Measurements from ENCODE around the gene AWAT1.

DNA sequence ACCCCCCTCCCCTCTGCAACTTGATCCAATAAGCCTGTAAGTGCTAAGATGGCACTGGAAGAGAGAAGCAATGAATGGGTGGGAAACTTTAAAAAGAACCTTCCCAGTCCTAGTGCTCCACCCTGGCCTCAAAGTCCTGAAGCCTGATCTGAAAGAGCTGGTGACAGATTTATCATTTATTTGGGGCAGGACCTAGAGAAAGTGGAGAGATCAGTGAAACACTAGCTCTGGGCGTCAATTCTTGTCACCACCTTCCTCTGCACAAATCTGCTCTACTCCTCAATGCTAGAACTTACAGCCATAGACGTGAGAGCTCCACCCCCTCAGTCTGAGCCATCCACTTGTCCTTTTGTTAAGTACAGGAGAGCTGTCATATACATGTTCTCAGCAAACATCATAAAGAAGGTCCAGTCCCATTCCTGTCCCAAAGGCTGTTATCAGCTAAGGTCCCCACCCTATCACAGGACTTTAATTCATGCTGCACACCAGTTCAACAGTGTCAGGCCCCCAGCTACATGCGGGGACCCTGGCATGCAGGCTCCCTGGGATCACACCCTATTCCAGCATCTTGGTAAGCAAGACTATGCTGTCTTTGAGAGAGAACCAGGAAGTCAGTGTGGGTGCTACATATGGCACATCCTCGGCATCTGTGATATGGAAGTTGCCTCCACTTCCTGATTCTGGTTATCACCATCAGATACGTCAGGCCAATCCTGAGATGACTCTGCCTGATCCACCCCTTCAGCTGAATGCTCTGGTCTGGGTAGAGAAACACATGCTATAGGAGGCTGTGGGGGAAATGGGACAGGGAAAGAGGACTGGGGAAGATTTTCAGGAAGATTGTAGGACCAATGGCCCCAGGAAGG is 23.2 kb downstream of the AWAT1 start:
- TF ChIP-seq, protein P1, sequence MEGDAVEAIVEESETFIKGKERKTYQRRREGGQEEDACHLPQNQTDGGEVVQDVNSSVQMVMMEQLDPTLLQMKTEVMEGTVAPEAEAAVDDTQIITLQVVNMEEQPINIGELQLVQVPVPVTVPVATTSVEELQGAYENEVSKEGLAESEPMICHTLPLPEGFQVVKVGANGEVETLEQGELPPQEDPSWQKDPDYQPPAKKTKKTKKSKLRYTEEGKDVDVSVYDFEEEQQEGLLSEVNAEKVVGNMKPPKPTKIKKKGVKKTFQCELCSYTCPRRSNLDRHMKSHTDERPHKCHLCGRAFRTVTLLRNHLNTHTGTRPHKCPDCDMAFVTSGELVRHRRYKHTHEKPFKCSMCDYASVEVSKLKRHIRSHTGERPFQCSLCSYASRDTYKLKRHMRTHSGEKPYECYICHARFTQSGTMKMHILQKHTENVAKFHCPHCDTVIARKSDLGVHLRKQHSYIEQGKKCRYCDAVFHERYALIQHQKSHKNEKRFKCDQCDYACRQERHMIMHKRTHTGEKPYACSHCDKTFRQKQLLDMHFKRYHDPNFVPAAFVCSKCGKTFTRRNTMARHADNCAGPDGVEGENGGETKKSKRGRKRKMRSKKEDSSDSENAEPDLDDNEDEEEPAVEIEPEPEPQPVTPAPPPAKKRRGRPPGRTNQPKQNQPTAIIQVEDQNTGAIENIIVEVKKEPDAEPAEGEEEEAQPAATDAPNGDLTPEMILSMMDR (conservative IDR thresholded peaks at IDR 0.05 in 1 of 2, IDR thresholded peaks at IDR 0.05 in 1 of 2; ENCODE audit: low read depth in 1 of 2, low read length in 2 of 2), result no peak
- TF ChIP-seq EZH2 (IDR thresholded peaks at IDR 0.05; ENCODE audit: low read length, missing control alignments), result no peak
